Liver (tissue), 9 donors: Measurements from ENCODE around the gene EXOC3L2. TPM values are rescaled to one million over a fixed set of nuclear protein-coding genes. Genes with fewer than 3 reads are reported as not detected.

ENCODE experiments used
- DNase-seq: peaks from one replicate; pipeline ENCODE4 v3.0.0-alpha.2; 2017; ENCODE audit warnings: low spot score
- H3K27ac ChIP-seq, 2 donors: one replicate each; pipeline ENCODE4 v1.7.0; 2013; ENCODE audit warnings: inconsistent platforms in 2 of 2, low read length in 2 of 2, control low read depth in 1 of 2, low read depth in 1 of 2, mild to moderate bottlenecking in 1 of 2
- H3K27me3 ChIP-seq, 4 donors: one replicate each; pipeline versions ENCODE4 v1.6.1 to v1.7.0; 2013; ENCODE audit warnings: low read length in 3 of 4, inconsistent platforms in 1 of 4, mild to moderate bottlenecking in 1 of 4, moderate library complexity in 1 of 4; ENCODE audit not compliant: control insufficient read depth in 4 of 4, insufficient read depth in 4 of 4
- H3K36me3 ChIP-seq, 4 donors: one replicate each; pipeline versions ENCODE4 v1.6.1 to v1.7.0; 2013; ENCODE audit warnings: low read length in 3 of 4, mild to moderate bottlenecking in 3 of 4, low read depth in 1 of 4, moderate library complexity in 1 of 4; ENCODE audit not compliant: control insufficient read depth in 4 of 4, insufficient read depth in 3 of 4
- H3K4me1 ChIP-seq, 4 donors: one replicate each; pipeline versions ENCODE4 v1.6.1 to v1.7.0; 2013; ENCODE audit warnings: low read length in 3 of 4, mild to moderate bottlenecking in 3 of 4, moderate library complexity in 1 of 4; ENCODE audit not compliant: control insufficient read depth in 4 of 4, insufficient read depth in 4 of 4
- H3K4me3 ChIP-seq, 3 donors: one replicate each; pipeline versions ENCODE4 v1.6.1 to v1.7.0; 2013; ENCODE audit warnings: low read length in 3 of 3, control low read depth in 1 of 3, low read depth in 1 of 3, mild to moderate bottlenecking in 1 of 3
- H3K9ac ChIP-seq, 2 donors: one replicate each; pipeline ENCODE4 v1.7.0; 2013; ENCODE audit warnings: low read length in 2 of 2, mild to moderate bottlenecking in 2 of 2, moderate library complexity in 2 of 2, control low read depth in 1 of 2, low read depth in 1 of 2
- H3K9me3 ChIP-seq, 4 donors: one replicate each; pipeline versions ENCODE4 v1.6.1 to v1.7.0; 2013; ENCODE audit warnings: low read length in 3 of 4; ENCODE audit not compliant: control insufficient read depth in 4 of 4
- ATF3 ChIP-seq: IDR thresholded peaks from 2 replicates; pipeline ENCODE4 v1.6.1; 2016; ENCODE audit warnings: antibody characterized with exemption
- CTCF ChIP-seq: fragments of 150-350 bp; IDR thresholded peaks from 2 replicates; pipeline ENCODE4 v1.5.1; 2017; ENCODE audit warnings: improper control_type of control experiment, low read depth, low read length; ENCODE audit not compliant: missing input control
- EGR1 ChIP-seq, 2 donors: IDR thresholded peaks; 2 replicates each; pipeline ENCODE4 v1.6.1; 2016 to 2018; ENCODE audit warnings: antibody characterized with exemption in 2 of 2, low read depth in 2 of 2
- FOXA1 ChIP-seq: IDR thresholded peaks from 2 replicates; pipeline ENCODE4 v1.6.1; 2016; ENCODE audit warnings: antibody characterized with exemption
- FOXA2 ChIP-seq: IDR thresholded peaks from 2 replicates; pipeline ENCODE4 v1.6.1; 2016; ENCODE audit warnings: antibody characterized with exemption
- GABPA ChIP-seq, 2 donors: IDR thresholded peaks in 1 of 2; conservative IDR thresholded peaks in 1 of 2; 2 replicates each; pipeline ENCODE4 v1.6.1; 2016; ENCODE audit warnings: antibody characterized with exemption in 2 of 2, mild to moderate bottlenecking in 1 of 2, moderate library complexity in 1 of 2
- HNF4A ChIP-seq, 2 donors: conservative IDR thresholded peaks; 2 replicates each; pipeline ENCODE4 v1.6.1; 2016; ENCODE audit warnings: antibody characterized with exemption in 2 of 2, mild to moderate bottlenecking in 2 of 2
- HNF4G ChIP-seq: IDR thresholded peaks from 2 replicates; pipeline ENCODE4 v1.6.1; 2016; ENCODE audit warnings: antibody characterized with exemption
- JUND ChIP-seq, 2 donors: IDR thresholded peaks; 2 replicates each; pipeline ENCODE4 v1.6.1; 2016; ENCODE audit warnings: antibody characterized with exemption in 2 of 2
- MAX ChIP-seq: IDR thresholded peaks from 2 replicates; pipeline ENCODE4 v1.6.1; 2016; ENCODE audit warnings: antibody characterized with exemption
- NR2F2 ChIP-seq: IDR thresholded peaks from 2 replicates; pipeline ENCODE4 v1.6.1; 2016; ENCODE audit warnings: antibody characterized with exemption
- RAD21 ChIP-seq, 2 donors: IDR thresholded peaks; 2 replicates each; pipeline ENCODE4 v1.6.1; 2016; ENCODE audit warnings: antibody characterized with exemption in 2 of 2, mild to moderate bottlenecking in 2 of 2
- REST ChIP-seq: IDR thresholded peaks from 2 replicates; pipeline ENCODE4 v1.6.1; 2016; ENCODE audit warnings: antibody characterized with exemption, mild to moderate bottlenecking
- RXRA ChIP-seq, 2 donors: IDR thresholded peaks; 2 replicates each; pipeline ENCODE4 v1.6.1; 2017 to 2018; ENCODE audit warnings: antibody characterized with exemption in 2 of 2, mild to moderate bottlenecking in 1 of 2
- SP1 ChIP-seq: IDR thresholded peaks from 2 replicates; pipeline ENCODE4 v1.6.1; 2018; ENCODE audit warnings: antibody characterized with exemption, mild to moderate bottlenecking
- TAF1 ChIP-seq: conservative IDR thresholded peaks from 2 replicates; pipeline ENCODE4 v1.6.1; 2016; ENCODE audit warnings: antibody characterized with exemption, mild to moderate bottlenecking
- YY1 ChIP-seq: IDR thresholded peaks from 2 replicates; pipeline ENCODE4 v1.6.1; 2016; ENCODE audit warnings: antibody characterized with exemption, mild to moderate bottlenecking
- ZBTB33 ChIP-seq: IDR thresholded peaks from 2 replicates; pipeline ENCODE4 v1.6.1; 2016; ENCODE audit warnings: antibody characterized with exemption
- WGBS: extraction: QIAGEN DNeasy Blood & Tissue Kit; methylation state at CpG from one replicate; pipeline ENCODE4 v1.1.7; 2013; 5-methylcytosine and 5-hydroxymethylcytosine counted together
- polyA plus RNA-seq, 2 donors: library from polyadenylated mRNA; stranded (reverse) in 1 of 2; unstranded in 1 of 2; fragments of 200-250 nt in 1 of 2; fragments of >200 nt in 1 of 2; fragmentation: Nextera tagmentation in 1 of 2; extraction: Ambion mirVana in 1 of 2; gene quantifications; one replicate each; pipeline versions ENCODE4 v1.2.1 to v1.2.3, GENCODE V29; 2013 to 2015
- total RNA-seq, 2 donors: library from RNA; depleted of rRNA; stranded (reverse); fragments of >200 nt; gene quantifications; one replicate each; pipeline ENCODE4 v1.2.3, GENCODE V29; 2014
- donor health status: healthy.
- donor health status: healthy.
- donor health status: healthy.
- donor health status: healthy.
- donor health status: healthy.

EXOC3L2 gene
- total and polyA plus RNA-seq, 4 donors, result 1.3 to 7.3 (median 4.1) TPM

GRCh38 chr19:45179072-45179891, 65.9 kb downstream of the EXOC3L2 start (continued):
- TF ChIP-seq GABPA (IDR thresholded peaks at IDR 0.05 in 1 of 2, conservative IDR thresholded peaks at IDR 0.05 in 1 of 2) (no peak), RAD21 (IDR thresholded peaks at IDR 0.05) (no peak), SP1 (no peak)

GRCh38 chr19:45178262-45179071, 66.7 kb downstream of the EXOC3L2 start, which contains the start of gene BLOC1S3:
Gene BLOC1S3 (plus strand): TSS chr19:45178784. CDS start chr19:45179297, 513 bp downstream.
- H3K36me3 ChIP-seq, result peaks cover 0 to 1% (median 0%) of the 10 kb centered on the region in 4 donors
- peaks cover 8 to 34% (median 23%) of the 10 kb centered on the region in 4 donors for H3K4me1 ChIP-seq
- H3K9ac ChIP-seq, result peak within 1 kb of the TSS; percentile 47 to 73
- TF ChIP-seq RXRA (IDR thresholded peaks at IDR 0.05) (peak; percentile 35 to 42), CTCF (peak; percentile 41), HNF4A (conservative IDR thresholded peaks at IDR 0.05) (peak; percentile 23 to 29), TAF1 (peak; percentile 57), FOXA1 (peak; percentile 58), RAD21 (IDR thresholded peaks at IDR 0.05) (peak; percentile 2 to 35), ATF3 (no peak), SP1 (peak; percentile 96), EGR1 (IDR thresholded peaks at IDR 0.05; ENCODE audit: low read depth in 2 of 2) (peak; percentile 70 to 77), HNF4G (no peak), REST (peak; percentile 36), NR2F2 (no peak), ZBTB33 (no peak), FOXA2 (no peak), JUND (IDR thresholded peaks at IDR 0.05) (peak in 1 of 2 donors; percentile 58), MAX (peak; percentile 100), YY1 (peak; percentile 90), GABPA (IDR thresholded peaks at IDR 0.05 in 1 of 2, conservative IDR thresholded peaks at IDR 0.05 in 1 of 2) (peak in 1 of 2 donors; percentile 82)
- H3K27ac ChIP-seq, result peak within 1 kb of the TSS; percentile 78 to 96
- under 1% methylated on average over 51 of the region's 51 CpGs for WGBS
- H3K27me3 ChIP-seq, result no peaks in the 10 kb centered on the region
- H3K9me3 ChIP-seq, result no peaks in the 10 kb centered on the region
- peak within 1 kb of the TSS; percentile 79 to 98 (median 79) for H3K4me3 ChIP-seq
- peak; percentile 99 for DNase-seq
